Measurements from ENCODE around the gene FYB1. TPM values are rescaled to one million over a fixed set of nuclear protein-coding genes. Genes with fewer than 3 reads are reported as not detected.

The FYB1 gene
- total RNA-seq, 1 donor from 2014 or later = not detected

GRCh38 chr5:39203275-39203922 is 16.0 kb downstream of the FYB1 start:
- TF ChIP-seq CTCF (IDR thresholded peaks at IDR 0.05) = no peak
- H3K27ac Mint-ChIP-seq (ENCODE audit: unreplicated experiment) = no peak overlapping the region
- no peaks in the 10 kb centered on the region for H3K9me3 Mint-ChIP-seq (ENCODE audit: low read depth)
- DNase-seq (ENCODE audit: low spot score) = no peak
- H3K36me3 Mint-ChIP-seq (ENCODE audit: low read depth) = no peaks in the 10 kb centered on the region
- H3K4me3 Mint-ChIP-seq (ENCODE audit: unreplicated experiment) = no peak overlapping the region
- H3K27me3 Mint-ChIP-seq (ENCODE audit: low read depth) = peaks cover 6% of the 10 kb centered on the region
- H3K4me1 Mint-ChIP-seq (ENCODE audit: low read depth) = no peaks in the 10 kb centered on the region

- no peak for TF ChIP-seq CTCF (IDR thresholded peaks at IDR 0.05)
- Mint-ChIP-seq H3K27ac (ENCODE audit: unreplicated experiment) (no peak overlapping the region), H3K4me1 (ENCODE audit: low read depth) (no peaks in the 10 kb centered on the region), H3K4me3 (ENCODE audit: unreplicated experiment) (no peak overlapping the region), H3K27me3 (ENCODE audit: low read depth) (peaks cover 6% of the 10 kb centered on the region), H3K36me3 (ENCODE audit: low read depth) (no peaks in the 10 kb centered on the region), H3K9me3 (ENCODE audit: low read depth) (no peaks in the 10 kb centered on the region)
- no peak for DNase-seq (ENCODE audit: low spot score)
Measured at GRCh38 chr5:39202597-39203274, 16.6 kb downstream of the FYB1 start.

- no peak for TF ChIP-seq CTCF (IDR thresholded peaks at IDR 0.05)
- no peak overlapping the region for H3K27ac Mint-ChIP-seq (ENCODE audit: unreplicated experiment)
- H3K9me3 Mint-ChIP-seq (ENCODE audit: low read depth) = no peaks in the 10 kb centered on the region
- H3K27me3 Mint-ChIP-seq (ENCODE audit: low read depth) = peaks cover 6% of the 10 kb centered on the region
- DNase-seq (ENCODE audit: low spot score) = no peak
- H3K36me3 Mint-ChIP-seq (ENCODE audit: low read depth) = no peaks in the 10 kb centered on the region
- no peaks in the 10 kb centered on the region for H3K4me1 Mint-ChIP-seq (ENCODE audit: low read depth)
- H3K4me3 Mint-ChIP-seq (ENCODE audit: unreplicated experiment) = no peak overlapping the region
Measured at GRCh38 chr5:39201781-39202596, 17.4 kb downstream of the FYB1 start.

GRCh38 chr5:39201160-39201780 is 18.1 kb downstream of the FYB1 start:
- H3K4me3 Mint-ChIP-seq (ENCODE audit: unreplicated experiment) = no peak overlapping the region
- no peak for DNase-seq (ENCODE audit: low spot score)
- H3K27me3 Mint-ChIP-seq (ENCODE audit: low read depth) = peaks cover 2% of the 10 kb centered on the region
- peaks cover 4% of the 10 kb centered on the region for H3K4me1 Mint-ChIP-seq (ENCODE audit: low read depth)
- no peak overlapping the region for H3K27ac Mint-ChIP-seq (ENCODE audit: unreplicated experiment)
- H3K9me3 Mint-ChIP-seq (ENCODE audit: low read depth) = no peaks in the 10 kb centered on the region
- no peak for TF ChIP-seq CTCF (IDR thresholded peaks at IDR 0.05)
- no peaks in the 10 kb centered on the region for H3K36me3 Mint-ChIP-seq (ENCODE audit: low read depth)

- TF ChIP-seq CTCF (IDR thresholded peaks at IDR 0.05) = no peak
- H3K27ac Mint-ChIP-seq (ENCODE audit: unreplicated experiment) = no peak overlapping the region
- DNase-seq (ENCODE audit: low spot score) = no peak
- no peak overlapping the region for H3K4me3 Mint-ChIP-seq (ENCODE audit: unreplicated experiment)
- peaks cover 4% of the 10 kb centered on the region for H3K4me1 Mint-ChIP-seq (ENCODE audit: low read depth)
- H3K9me3 Mint-ChIP-seq (ENCODE audit: low read depth) = no peaks in the 10 kb centered on the region
- H3K27me3 Mint-ChIP-seq (ENCODE audit: low read depth) = peaks cover 2% of the 10 kb centered on the region
- no peaks in the 10 kb centered on the region for H3K36me3 Mint-ChIP-seq (ENCODE audit: low read depth)
Measured at GRCh38 chr5:39200081-39200480, 19.3 kb downstream of the FYB1 start.

Data from chondrocyte (in vitro differentiated cells).